ENCODE data around the gene FGF16.

FGF16 gene

DNA sequence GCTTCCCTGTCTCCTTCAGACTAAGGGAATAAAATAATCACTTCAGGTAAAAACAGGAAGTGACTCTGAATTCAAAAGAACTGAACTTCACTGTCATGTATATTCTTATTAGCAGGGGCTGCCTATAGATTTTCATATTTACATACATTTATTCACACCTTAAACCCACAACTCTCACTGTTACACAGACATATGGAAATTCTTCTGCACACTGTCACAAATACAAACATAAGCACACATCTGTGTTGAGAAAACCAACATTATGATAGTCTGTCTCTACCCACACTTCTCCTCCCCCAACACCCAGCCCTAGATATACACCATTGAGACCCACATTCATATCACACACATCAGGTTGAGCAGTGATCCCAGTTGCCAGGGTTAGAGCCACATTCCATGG, 5.7 kb upstream of the FGF16 start:
- TF ChIP-seq, protein P1, sequence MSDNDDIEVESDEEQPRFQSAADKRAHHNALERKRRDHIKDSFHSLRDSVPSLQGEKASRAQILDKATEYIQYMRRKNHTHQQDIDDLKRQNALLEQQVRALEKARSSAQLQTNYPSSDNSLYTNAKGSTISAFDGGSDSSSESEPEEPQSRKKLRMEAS (IDR thresholded peaks at IDR 0.05; ENCODE audit: low read depth, low read length), result no peak
- no peak for TF ChIP-seq MYC (IDR thresholded peaks at IDR 0.05; ENCODE audit: low read depth, low read length)
- no peak for TF ChIP-seq POLR2A (IDR thresholded peaks at IDR 0.05; ENCODE audit: extremely low read depth, insufficient read length)
- TF ChIP-seq, protein P2, sequence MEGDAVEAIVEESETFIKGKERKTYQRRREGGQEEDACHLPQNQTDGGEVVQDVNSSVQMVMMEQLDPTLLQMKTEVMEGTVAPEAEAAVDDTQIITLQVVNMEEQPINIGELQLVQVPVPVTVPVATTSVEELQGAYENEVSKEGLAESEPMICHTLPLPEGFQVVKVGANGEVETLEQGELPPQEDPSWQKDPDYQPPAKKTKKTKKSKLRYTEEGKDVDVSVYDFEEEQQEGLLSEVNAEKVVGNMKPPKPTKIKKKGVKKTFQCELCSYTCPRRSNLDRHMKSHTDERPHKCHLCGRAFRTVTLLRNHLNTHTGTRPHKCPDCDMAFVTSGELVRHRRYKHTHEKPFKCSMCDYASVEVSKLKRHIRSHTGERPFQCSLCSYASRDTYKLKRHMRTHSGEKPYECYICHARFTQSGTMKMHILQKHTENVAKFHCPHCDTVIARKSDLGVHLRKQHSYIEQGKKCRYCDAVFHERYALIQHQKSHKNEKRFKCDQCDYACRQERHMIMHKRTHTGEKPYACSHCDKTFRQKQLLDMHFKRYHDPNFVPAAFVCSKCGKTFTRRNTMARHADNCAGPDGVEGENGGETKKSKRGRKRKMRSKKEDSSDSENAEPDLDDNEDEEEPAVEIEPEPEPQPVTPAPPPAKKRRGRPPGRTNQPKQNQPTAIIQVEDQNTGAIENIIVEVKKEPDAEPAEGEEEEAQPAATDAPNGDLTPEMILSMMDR (IDR thresholded peaks at IDR 0.05; ENCODE audit: low read depth, low read length), result no peak
- no peak for DNase-seq (ENCODE audit: low read depth)
- H3K4me3 ChIP-seq (ENCODE audit: low read depth, low read length), result no peak overlapping the region

DNA sequence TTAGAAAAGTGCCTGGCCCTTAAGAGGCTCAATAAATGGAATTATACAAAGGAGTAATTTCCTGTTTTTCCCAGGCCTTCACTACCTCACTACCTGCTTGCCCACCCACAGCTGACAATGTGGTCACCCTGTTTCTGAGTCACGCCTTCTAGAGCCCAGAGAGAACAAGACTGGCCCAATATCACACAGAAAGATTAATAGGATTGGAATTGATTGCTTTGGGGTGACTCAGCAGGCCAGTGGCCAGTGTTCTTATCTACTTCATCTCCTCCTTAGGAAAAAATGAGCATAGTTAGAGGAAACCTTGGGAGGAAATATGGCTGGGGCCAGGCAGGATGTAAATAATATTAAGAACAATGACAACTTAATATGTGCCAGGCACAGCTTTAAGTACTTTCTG, 4.5 kb upstream of the FGF16 start:
- no peak for DNase-seq (ENCODE audit: low read depth)
- no peak overlapping the region for H3K4me3 ChIP-seq (ENCODE audit: low read depth, low read length)
- TF ChIP-seq, protein P1 (IDR thresholded peaks at IDR 0.05; ENCODE audit: low read depth, low read length), result no peak
- no peak for TF ChIP-seq MYC (IDR thresholded peaks at IDR 0.05; ENCODE audit: low read depth, low read length)
- no peak for TF ChIP-seq POLR2A (IDR thresholded peaks at IDR 0.05; ENCODE audit: extremely low read depth, insufficient read length)
- TF ChIP-seq, protein P2 (IDR thresholded peaks at IDR 0.05; ENCODE audit: low read depth, low read length), result no peak

DNA sequence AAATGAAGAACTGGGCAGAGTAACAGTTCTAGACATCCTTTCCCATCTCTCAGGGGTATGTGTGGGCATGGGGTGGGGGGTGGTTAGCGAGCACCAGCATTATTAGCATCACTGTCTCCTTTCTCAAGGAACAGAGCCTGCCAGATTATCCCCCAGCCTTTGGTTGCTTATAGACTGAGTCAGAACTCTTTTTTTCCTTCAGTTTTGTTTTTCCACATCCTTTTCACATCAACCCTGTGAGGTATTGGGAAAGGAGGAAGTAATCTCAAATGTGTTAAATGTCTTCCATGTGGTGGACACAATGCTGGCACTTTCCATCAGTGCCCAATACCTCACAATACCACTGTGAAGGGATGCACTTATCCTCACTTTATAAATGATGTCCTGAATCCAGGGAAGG, 3.1 kb upstream of the FGF16 start:
- no peak overlapping the region for H3K4me3 ChIP-seq (ENCODE audit: low read depth, low read length)
- TF ChIP-seq POLR2A (IDR thresholded peaks at IDR 0.05; ENCODE audit: extremely low read depth, insufficient read length) (no peak), MYC (IDR thresholded peaks at IDR 0.05; ENCODE audit: low read depth, low read length) (no peak)
- TF ChIP-seq, protein P2 (IDR thresholded peaks at IDR 0.05; ENCODE audit: low read depth, low read length), result no peak
- TF ChIP-seq, protein P1 (IDR thresholded peaks at IDR 0.05; ENCODE audit: low read depth, low read length), result no peak
- no peak for DNase-seq (ENCODE audit: low read depth)

DNA sequence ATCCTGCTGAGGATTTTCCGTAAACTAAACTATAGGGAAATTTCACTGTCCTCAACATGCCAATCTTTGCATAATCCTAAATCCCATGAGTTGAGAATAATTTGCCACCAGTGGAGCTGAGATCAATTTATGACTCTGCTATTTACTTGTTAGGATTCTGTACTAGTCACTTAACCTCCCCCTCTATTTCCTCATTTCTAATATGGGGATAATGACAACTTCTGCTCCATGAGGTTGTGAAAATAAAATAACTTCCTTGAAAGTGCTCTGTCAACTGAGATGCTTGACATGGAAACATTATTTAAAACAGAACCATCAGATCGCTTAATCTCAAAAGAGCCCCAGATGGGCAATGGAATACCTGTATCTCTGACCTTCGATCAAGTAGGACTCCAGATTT, 2.6 kb upstream of the FGF16 start:
- no peak overlapping the region for H3K4me3 ChIP-seq (ENCODE audit: low read depth, low read length)
- no peak for DNase-seq (ENCODE audit: low read depth)
- TF ChIP-seq POLR2A (IDR thresholded peaks at IDR 0.05; ENCODE audit: extremely low read depth, insufficient read length) (no peak), MYC (IDR thresholded peaks at IDR 0.05; ENCODE audit: low read depth, low read length) (no peak)

DNA sequence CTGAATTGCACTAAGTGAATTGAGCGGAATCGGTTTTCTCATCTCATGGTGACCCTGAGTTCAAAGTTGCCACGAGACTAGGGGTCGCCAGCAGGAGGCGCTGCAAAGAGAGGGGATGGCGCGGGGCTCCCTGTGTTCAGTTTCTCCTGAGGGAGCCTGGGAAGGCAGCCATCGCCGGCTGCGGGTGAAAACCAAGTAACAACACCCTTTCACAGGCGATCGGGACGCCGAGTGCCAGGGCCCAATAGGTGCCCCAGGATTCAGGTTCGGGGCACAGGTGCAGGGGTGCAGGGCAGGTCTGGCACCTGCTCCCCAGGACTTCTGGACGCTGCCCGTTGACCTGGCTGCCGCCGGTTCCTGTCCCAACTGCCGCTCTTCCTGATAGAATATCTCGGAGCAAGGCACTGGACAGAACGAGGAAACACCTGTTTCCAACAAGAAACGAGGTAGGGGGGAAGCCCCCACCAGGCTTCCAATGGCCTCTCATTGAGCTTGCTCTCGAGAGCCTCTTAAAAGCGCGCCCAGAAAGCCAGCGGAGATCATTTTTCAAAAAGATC, 1.1 kb upstream of the FGF16 start:
- TF ChIP-seq, protein P1 (IDR thresholded peaks at IDR 0.05; ENCODE audit: low read depth, low read length), result no peak
- TF ChIP-seq, protein P2 (IDR thresholded peaks at IDR 0.05; ENCODE audit: low read depth, low read length), result peak; percentile 9
- H3K4me3 ChIP-seq (ENCODE audit: low read depth, low read length), result peak overlapping the region; percentile 36
- DNase-seq (ENCODE audit: low read depth), result peak; percentile 25

DNA sequence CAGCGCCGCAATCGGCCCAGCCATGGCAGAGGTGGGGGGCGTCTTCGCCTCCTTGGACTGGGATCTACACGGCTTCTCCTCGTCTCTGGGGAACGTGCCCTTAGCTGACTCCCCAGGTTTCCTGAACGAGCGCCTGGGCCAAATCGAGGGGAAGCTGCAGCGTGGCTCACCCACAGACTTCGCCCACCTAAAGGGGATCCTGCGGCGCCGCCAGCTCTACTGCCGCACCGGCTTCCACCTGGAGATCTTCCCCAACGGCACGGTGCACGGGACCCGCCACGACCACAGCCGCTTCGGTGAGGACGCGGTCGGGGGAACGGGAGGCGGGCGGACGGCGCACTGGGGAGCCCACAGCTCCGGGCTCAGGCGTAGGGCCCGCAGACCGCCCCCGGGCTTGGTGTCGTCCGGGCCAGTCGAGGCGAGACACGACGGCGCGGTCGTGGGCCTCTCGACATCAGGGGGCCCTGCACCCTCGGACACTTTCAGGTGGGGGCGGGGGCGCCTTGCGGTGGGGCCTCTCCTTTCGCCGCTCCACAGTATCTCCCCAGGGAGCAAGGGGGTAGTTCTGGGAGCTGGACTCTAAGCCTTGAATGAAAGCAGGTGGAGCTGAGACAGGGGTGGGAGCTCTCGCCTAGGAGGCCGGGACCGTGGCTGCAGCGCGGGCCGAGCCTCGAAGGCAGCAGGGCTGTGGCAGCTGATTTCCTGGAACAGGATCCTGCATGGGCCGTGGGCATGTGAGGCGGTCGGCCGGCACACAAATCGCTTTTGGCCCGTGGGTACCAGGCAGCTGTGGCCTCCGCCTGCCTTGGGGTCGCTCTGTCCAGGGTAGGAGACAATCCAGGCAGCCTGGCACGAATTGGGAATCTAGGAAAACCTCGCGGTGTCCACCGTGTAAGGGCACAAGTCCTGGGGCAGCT, 722 bp downstream of the FGF16 start:
- no peak overlapping the region for H3K4me3 ChIP-seq (ENCODE audit: low read depth, low read length)
- DNase-seq (ENCODE audit: low read depth), result no peak
- TF ChIP-seq, protein P2 (IDR thresholded peaks at IDR 0.05; ENCODE audit: low read depth, low read length), result no peak
- TF ChIP-seq, protein P1 (IDR thresholded peaks at IDR 0.05; ENCODE audit: low read depth, low read length), result no peak
- no peak for TF ChIP-seq POLR2A (IDR thresholded peaks at IDR 0.05; ENCODE audit: extremely low read depth, insufficient read length)
- TF ChIP-seq MYC (IDR thresholded peaks at IDR 0.05; ENCODE audit: low read depth, low read length), result no peak
